Activated CD4-positive, alpha-beta memory T cell treated with anti-CD3 and anti-CD28 coated beads, Interleukin-2, amount 10 ng/mL, durations not matched to agents 7 days and 5 days (primary cell): ENCODE results near the gene SLC9A6. TPM values are rescaled to one million over a fixed set of nuclear protein-coding genes. Genes with fewer than 3 reads are reported as not detected.
"Not testable (repeated sequence)": the region's sequence is repeated elsewhere in the genome, so short reads cannot be mapped to it uniquely, and the experiment has no call there.

ENCODE experiments used
- CTCF ChIA-PET: fragments of 350-600 bp; sonication (Branson Sonifier 250); formaldehyde crosslinking; loops from one replicate; lab custom pipeline; 2021; ENCODE audit warnings: antibody characterized with exemption, inconsistent platforms; lab: Charles Lee
- POLR2A ChIA-PET: fragments of 350-600 bp; sonication (Branson Sonifier 250); formaldehyde crosslinking; loops from one replicate; lab custom pipeline; 2021; ENCODE audit warnings: antibody characterized with exemption; lab: Charles Lee
- DNase-seq: peaks from one replicate; pipeline ENCODE4 v3.0.0-alpha.2; 2020
- H3K27ac Mint-ChIP-seq: one replicate; pipeline ENCODE4 v1.8.0; 2021; ENCODE audit warnings: mild to moderate bottlenecking, mixed read lengths
- H3K27me3 Mint-ChIP-seq: one replicate; pipeline ENCODE4 v1.8.0; 2021; ENCODE audit warnings: mixed read lengths
- H3K36me3 Mint-ChIP-seq: one replicate; pipeline ENCODE4 v1.8.0; 2021; ENCODE audit warnings: low read depth, mixed read lengths
- H3K4me1 Mint-ChIP-seq: one replicate; pipeline ENCODE4 v1.8.0; 2021; ENCODE audit warnings: mixed read lengths
- H3K4me3 Mint-ChIP-seq: one replicate; pipeline ENCODE4 v1.8.0; 2021; ENCODE audit warnings: mild to moderate bottlenecking, mixed read lengths
- H3K9me3 Mint-ChIP-seq: one replicate; pipeline ENCODE4 v1.8.0; 2021; ENCODE audit warnings: mixed read lengths
- total RNA-seq, 2 experiments: library from RNA; stranded (reverse); gene quantifications; one replicate each; pipeline ENCODE4 v1.2.3, GENCODE V29; 2021

SLC9A6 gene
- total RNA-seq, 2 experiments from 2014 or later: 18.6 to 20.9 TPM

DNA sequence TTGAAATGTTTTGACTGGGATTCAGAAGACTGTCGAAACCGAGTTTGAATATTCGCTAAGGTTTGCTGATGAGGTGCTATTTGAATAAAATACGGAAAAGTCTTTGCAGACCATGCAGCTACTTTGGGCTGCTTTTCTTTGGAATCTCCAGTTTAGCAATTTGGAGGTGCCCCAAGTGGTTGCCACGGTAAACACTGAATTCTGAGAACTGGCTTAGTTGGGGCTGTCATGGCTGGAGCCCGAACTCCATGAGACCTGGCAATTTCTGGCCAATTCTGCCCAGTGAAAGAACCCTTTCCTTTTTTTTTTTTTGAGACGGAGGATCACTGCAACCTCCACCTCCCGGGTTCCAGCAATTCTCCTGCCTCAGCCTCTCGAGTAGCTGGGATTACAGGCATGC, 65.6 kb downstream of the SLC9A6 start:
- H3K4me1 Mint-ChIP-seq, POLR2A ChIA-PET, CTCF ChIA-PET, DNase-seq, H3K27me3 Mint-ChIP-seq, H3K36me3 Mint-ChIP-seq, H3K27ac Mint-ChIP-seq, H3K9me3 Mint-ChIP-seq, H3K4me3 Mint-ChIP-seq: not testable (repeated sequence)

DNA sequence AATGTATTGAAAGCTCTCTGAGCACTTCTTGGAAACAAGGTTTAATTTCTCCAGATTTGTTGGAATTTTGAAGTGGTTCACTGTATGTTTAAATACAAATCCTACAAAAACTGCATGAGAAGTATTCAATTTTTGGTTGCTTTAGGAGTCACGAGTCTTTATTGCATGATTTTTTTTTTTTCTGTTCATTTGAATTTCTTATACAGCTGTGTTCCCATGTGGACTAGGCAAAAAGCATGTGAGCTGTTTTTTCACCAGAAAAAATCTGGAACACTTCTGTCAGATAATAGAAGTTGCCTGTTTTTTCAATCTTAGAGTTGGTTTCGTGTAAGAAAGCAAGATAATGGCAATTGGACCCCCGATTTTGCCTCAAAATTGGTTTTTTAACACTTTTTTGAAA, 66.4 kb downstream of the SLC9A6 start:
- no peaks in the 10 kb centered on the region for H3K9me3 Mint-ChIP-seq
- no peak for DNase-seq
- no peak overlapping the region for H3K27ac Mint-ChIP-seq
- H3K4me3 Mint-ChIP-seq: no peak overlapping the region
- no peaks in the 10 kb centered on the region for H3K27me3 Mint-ChIP-seq
- no peaks in the 10 kb centered on the region for H3K36me3 Mint-ChIP-seq
- CTCF ChIA-PET: no interaction called here
- POLR2A ChIA-PET: no interaction called here
- peaks cover 4% of the 10 kb centered on the region for H3K4me1 Mint-ChIP-seq

DNA sequence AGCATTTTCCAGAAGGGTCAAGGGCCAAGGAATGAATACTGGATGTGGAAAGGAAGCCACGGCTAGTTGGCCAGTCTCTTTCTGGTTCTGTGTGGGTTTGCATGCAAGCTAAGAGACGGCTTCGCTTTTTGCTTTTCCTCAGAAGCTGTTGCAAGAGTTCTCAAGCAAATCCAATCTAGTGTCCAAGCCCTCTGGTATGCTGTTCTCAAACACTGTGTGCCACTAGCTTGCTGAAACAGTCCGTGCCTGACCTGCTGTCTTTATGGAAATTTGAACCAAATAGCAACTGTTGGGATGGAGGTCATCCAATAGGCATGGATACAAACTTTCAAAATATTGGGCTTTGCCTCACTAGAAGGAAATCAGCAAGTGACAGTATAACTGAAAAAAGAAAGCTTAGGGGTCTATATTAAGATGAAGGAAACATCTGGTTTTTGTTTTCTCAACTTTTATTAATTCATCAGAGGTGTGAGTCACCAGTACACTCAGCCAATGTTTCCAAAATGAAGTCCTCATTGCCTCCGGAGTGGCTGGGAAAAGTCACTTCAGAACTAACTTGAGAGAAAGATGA, 70.5 kb downstream of the SLC9A6 start:
- peaks cover 13% of the 10 kb centered on the region for H3K4me1 Mint-ChIP-seq
- no peaks in the 10 kb centered on the region for H3K36me3 Mint-ChIP-seq
- H3K4me3 Mint-ChIP-seq: no peak overlapping the region
- ChIA-PET CTCF (interaction anchor here (1.9 kb wide), 1 partner anchor 107 kb away, joined by 6 read pairs; no protein-coding TSS in a partner anchor), POLR2A (no interaction called here)
- no peaks in the 10 kb centered on the region for H3K9me3 Mint-ChIP-seq
- H3K27ac Mint-ChIP-seq: no peak overlapping the region
- DNase-seq: no peak
- no peaks in the 10 kb centered on the region for H3K27me3 Mint-ChIP-seq

DNA sequence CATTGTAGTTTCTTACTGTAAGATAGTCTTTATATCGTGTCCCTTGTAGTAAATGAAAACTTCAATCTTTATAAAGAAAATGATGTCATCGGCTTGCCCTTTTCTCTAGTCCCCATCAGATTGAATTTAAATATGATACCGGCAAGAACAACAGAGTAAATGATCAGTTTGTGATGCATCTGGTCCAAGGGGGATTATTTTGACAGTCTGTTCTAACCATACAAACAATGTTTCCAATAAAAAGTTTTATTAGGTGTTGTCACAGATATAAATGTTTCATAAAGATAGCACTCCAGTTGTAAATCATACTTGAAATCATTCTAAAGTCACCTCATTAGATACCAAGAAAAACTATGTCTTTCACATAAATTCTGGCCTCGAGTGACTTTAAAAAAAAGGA, 72.3 kb downstream of the SLC9A6 start:
- Mint-ChIP-seq H3K9me3 (no peaks in the 10 kb centered on the region), H3K4me3 (no peak overlapping the region), H3K27me3 (no peaks in the 10 kb centered on the region), H3K36me3 (no peaks in the 10 kb centered on the region), H3K27ac (no peak overlapping the region), H3K4me1 (peaks cover 13% of the 10 kb centered on the region)
- ChIA-PET CTCF (interaction anchor here (1.9 kb wide), 1 partner anchor 106 kb away, joined by 6 read pairs; no protein-coding TSS in a partner anchor), POLR2A (no interaction called here)
- DNase-seq: no peak

DNA sequence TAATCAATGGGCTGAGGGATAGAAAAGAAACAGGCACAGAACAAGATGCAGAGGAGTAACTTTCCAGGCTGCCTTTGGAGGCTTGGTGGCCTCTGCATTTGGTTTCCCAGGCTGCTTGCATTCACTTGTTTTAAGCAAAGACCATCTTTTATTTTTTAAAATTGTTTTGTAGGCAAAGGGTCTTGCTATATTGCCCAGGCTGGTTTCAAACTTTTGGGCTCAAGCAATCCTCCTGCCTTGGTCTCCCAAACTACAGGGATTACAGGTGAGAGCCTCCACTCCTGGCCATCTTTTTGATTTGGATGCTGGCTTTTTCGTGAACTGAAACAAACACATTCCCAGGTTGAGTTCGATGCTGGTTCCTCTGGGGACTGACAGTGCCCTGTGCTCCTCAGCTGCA, 74.1 kb downstream of the SLC9A6 start:
- no peak overlapping the region for H3K27ac Mint-ChIP-seq
- H3K9me3 Mint-ChIP-seq: no peaks in the 10 kb centered on the region
- H3K36me3 Mint-ChIP-seq: no peaks in the 10 kb centered on the region
- H3K4me1 Mint-ChIP-seq: peaks cover 18% of the 10 kb centered on the region
- ChIA-PET POLR2A (no interaction called here), CTCF (no interaction called here)
- no peaks in the 10 kb centered on the region for H3K27me3 Mint-ChIP-seq
- no peak overlapping the region for H3K4me3 Mint-ChIP-seq
- no peak for DNase-seq

DNA sequence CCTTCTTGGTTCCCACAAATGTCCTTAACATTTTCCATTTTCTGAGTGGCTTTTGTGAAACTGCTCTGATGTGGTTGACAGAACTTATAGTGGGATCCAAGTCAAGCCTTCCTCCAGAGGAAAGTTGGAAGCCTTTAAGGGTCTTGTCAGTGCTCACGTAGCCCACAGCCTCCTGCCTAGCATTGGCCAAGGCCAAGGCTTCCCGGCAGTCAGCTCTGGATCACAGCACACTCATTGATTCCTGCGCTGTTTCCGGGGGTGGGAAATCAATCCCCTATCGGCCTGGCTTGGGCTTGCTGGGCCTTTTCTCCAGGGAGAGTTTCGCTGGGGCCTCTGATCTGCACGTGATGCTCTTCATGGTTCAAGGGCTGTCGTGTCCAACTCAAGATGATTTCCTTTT, 76.1 kb downstream of the SLC9A6 start:
- DNase-seq: no peak
- H3K4me3 Mint-ChIP-seq: no peak overlapping the region
- POLR2A ChIA-PET: no interaction called here

DNA sequence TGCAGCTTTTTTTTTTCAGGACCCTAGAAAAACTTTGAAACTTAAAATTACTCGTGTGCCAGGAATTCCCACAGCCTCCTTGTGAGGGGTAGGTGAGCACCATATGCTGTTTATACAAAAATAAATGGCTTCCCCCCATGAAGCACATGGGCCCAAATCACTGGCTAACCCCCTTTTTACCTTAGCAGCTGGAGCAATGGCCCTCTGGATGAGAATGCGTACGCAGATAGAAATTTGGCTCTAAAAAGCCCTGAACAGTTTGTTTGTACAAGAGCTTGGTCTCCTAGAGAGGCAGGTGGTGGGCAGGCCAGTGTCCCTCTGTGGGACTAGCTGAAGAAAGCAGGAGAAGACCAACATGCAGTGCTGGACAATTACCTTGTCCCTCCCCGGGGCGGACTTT, 76.5 kb downstream of the SLC9A6 start:
- Mint-ChIP-seq H3K4me3 (no peak overlapping the region), H3K36me3 (no peaks in the 10 kb centered on the region), H3K4me1 (peaks cover 25% of the 10 kb centered on the region), H3K27ac (no peak overlapping the region), H3K27me3 (no peaks in the 10 kb centered on the region), H3K9me3 (no peaks in the 10 kb centered on the region)
- ChIA-PET POLR2A (no interaction called here), CTCF (no interaction called here)
- DNase-seq: no peak

More for the DNA sequence above, 76.1 kb downstream of the SLC9A6 start:
- H3K27ac Mint-ChIP-seq: no peak overlapping the region
- H3K27me3 Mint-ChIP-seq: no peaks in the 10 kb centered on the region
- CTCF ChIA-PET: no interaction called here
- no peaks in the 10 kb centered on the region for H3K9me3 Mint-ChIP-seq
- peaks cover 29% of the 10 kb centered on the region for H3K4me1 Mint-ChIP-seq
- no peaks in the 10 kb centered on the region for H3K36me3 Mint-ChIP-seq

DNA sequence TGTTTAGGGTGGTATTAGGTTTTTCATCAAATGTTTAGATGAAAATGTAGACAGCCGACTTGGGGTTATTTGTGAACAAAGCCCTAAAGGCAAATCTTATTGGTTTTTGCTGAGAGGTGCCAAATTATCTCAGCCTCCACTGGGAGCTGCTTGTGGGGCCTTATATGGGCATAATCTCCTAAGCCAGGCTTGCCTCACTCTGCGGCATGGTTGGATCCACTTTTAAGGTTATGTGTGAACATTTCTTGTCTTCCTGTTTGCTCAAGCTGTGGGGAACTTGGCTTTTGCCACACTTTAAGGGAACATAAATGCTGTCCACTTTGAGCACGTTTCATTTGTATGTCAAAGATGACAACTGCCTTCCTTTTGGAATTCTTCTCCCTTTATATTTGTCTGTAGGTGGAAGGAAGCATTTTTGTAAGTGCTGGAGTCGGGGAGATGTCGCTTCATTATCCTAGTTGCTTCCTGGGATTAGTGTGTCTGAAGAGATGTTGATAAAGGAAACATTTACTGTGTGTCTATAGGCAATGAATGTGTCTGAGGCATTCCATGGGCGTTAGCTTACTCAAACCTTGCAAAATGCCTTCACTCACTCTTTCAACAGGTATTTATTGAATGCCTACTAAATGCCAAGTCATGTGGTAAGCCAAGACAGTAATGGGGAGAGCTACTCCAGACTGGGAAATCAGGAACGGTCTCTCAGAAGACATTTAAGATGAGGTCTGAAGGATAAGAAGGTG, 78.3 kb downstream of the SLC9A6 start:
- no peaks in the 10 kb centered on the region for H3K36me3 Mint-ChIP-seq
- no peak for DNase-seq
- no peak overlapping the region for H3K27ac Mint-ChIP-seq
- ChIA-PET POLR2A (no interaction called here), CTCF (no interaction called here)
- no peak overlapping the region for H3K4me3 Mint-ChIP-seq
- peaks cover 17% of the 10 kb centered on the region for H3K4me1 Mint-ChIP-seq
- H3K9me3 Mint-ChIP-seq: no peaks in the 10 kb centered on the region
- no peaks in the 10 kb centered on the region for H3K27me3 Mint-ChIP-seq

DNA sequence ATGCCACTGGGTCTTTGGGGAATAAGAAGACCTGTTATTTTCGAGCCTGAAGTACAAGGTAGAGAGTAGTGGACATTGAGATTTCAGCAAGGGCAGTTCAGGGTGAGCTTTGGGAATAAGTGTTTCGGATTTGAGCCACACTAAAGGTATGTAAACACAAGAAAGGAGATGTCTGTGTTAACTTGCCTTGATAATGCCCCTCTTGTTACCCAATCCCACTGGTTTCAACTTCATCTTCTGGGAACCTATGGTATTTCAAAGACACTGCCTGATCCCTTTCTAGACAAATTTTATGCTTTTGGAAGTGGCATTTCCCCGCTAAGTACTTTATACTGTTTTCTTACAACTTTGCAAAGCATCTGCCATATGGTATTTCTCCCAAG, 79.4 kb downstream of the SLC9A6 start:
- H3K9me3 Mint-ChIP-seq: no peaks in the 10 kb centered on the region
- no peak overlapping the region for H3K27ac Mint-ChIP-seq
- POLR2A ChIA-PET: interaction anchor here (0.9 kb wide), 1 partner anchor 8 kb away, joined by 3 read pairs; no protein-coding TSS in a partner anchor
- no peaks in the 10 kb centered on the region for H3K36me3 Mint-ChIP-seq
- CTCF ChIA-PET: interaction anchor here (1.5 kb wide), 1 partner anchor 36 kb away, joined by 4 read pairs; no protein-coding TSS in a partner anchor
- H3K4me1 Mint-ChIP-seq: peaks cover 17% of the 10 kb centered on the region
- H3K27me3 Mint-ChIP-seq: no peaks in the 10 kb centered on the region
- H3K4me3 Mint-ChIP-seq: no peak overlapping the region
- no peak for DNase-seq

DNA sequence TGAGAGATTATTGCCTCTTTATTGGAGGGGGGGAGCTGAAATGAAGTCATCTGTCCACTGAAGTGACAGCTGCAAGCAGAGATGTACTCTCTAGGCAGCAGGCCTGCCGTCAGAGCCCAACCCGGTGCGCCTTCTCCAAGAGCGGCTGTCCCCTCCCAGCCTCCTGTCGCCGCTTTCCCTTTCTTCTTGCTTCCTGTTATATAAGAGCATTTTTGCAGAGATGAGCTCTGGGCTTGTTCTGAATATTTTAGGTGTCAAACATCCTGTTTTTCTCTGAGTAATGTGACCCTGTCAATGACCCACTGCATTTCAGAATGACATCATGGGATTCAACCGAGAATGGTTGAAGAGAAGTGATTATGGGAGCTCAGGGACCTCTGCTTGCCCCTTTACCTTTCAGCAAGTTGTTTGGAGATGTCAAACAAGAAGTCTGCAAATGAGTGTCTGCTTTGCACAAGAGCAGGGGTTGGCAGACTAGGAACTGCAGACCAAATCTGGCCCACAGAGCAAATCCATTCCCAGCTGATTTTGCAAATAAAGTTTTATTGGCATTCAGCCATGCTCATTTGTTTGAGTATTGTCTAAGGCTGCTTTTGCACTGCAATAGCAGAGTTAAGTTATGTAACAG, 79.9 kb downstream of the SLC9A6 start:
- ChIA-PET POLR2A (interaction anchor here (0.9 kb wide), 1 partner anchor 9 kb away, joined by 3 read pairs; no protein-coding TSS in a partner anchor), CTCF (interaction anchor here (1.5 kb wide), 1 partner anchor 37 kb away, joined by 4 read pairs; no protein-coding TSS in a partner anchor)
- no peak overlapping the region for H3K27ac Mint-ChIP-seq

DNA sequence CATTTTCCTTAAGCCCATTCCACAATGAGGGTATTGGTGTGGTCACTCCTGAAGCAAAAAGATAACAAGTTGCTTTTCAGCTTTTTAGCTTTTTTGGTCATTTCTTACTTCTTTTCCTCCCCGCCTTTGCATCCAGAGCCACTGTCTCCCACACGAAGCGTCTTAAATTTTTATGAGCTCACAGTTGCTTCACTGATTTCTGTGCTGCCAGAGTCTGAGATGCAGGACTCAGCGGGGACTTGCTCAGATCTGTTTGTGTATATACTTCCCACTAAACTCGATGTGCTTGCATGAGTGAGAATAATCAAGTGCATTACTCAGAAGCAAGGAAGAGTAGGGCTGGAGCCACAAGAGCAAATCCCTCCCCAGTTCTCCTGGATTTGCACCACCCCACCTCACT, 81.9 kb downstream of the SLC9A6 start:
- Mint-ChIP-seq H3K27me3 (no peaks in the 10 kb centered on the region), H3K9me3 (no peaks in the 10 kb centered on the region), H3K27ac (no peak overlapping the region), H3K4me1 (peaks cover 30% of the 10 kb centered on the region), H3K4me3 (no peak overlapping the region), H3K36me3 (peaks cover 2% of the 10 kb centered on the region)
- CTCF ChIA-PET: interaction anchor here (0.9 kb wide), 1 partner anchor 628 kb away, joined by 3 read pairs; no protein-coding TSS in a partner anchor
- POLR2A ChIA-PET: interaction anchor here (0.8 kb wide), 1 partner anchor 10 kb away, joined by 3 read pairs; no protein-coding TSS in a partner anchor
- DNase-seq: no peak

More for the DNA sequence above, 79.9 kb downstream of the SLC9A6 start:
- no peak overlapping the region for H3K4me3 Mint-ChIP-seq
- H3K4me1 Mint-ChIP-seq: peaks cover 20% of the 10 kb centered on the region
- no peaks in the 10 kb centered on the region for H3K36me3 Mint-ChIP-seq
- H3K9me3 Mint-ChIP-seq: no peaks in the 10 kb centered on the region
- peak; percentile 27 for DNase-seq
- no peaks in the 10 kb centered on the region for H3K27me3 Mint-ChIP-seq

DNA sequence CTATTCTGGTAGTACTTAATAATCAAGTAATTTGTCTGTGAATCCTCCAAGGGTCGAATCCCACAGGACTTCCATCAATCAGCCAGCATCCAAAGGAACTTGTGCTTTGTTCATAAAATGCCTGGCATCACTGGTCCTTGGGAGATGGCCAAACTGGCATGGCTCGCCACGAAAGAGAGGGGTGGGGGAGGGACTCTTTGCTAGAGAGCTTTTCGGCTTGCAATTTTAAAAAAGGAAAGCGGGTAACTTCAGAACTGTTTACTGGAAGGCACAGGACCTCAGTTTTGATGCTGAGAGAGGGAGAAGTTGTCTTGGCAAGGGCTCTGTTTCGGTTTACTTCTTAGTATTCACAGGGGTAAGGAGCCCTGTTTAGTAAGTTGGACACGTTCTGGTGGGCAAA, 82.7 kb downstream of the SLC9A6 start:
- no peak overlapping the region for H3K27ac Mint-ChIP-seq
- ChIA-PET POLR2A (no interaction called here), CTCF (interaction anchor here (0.9 kb wide), 1 partner anchor 627 kb away, joined by 3 read pairs; no protein-coding TSS in a partner anchor)
- no peak overlapping the region for H3K4me3 Mint-ChIP-seq
- peaks cover 2% of the 10 kb centered on the region for H3K36me3 Mint-ChIP-seq
- no peaks in the 10 kb centered on the region for H3K27me3 Mint-ChIP-seq
- H3K9me3 Mint-ChIP-seq: no peaks in the 10 kb centered on the region
- H3K4me1 Mint-ChIP-seq: peaks cover 30% of the 10 kb centered on the region
- no peak for DNase-seq

DNA sequence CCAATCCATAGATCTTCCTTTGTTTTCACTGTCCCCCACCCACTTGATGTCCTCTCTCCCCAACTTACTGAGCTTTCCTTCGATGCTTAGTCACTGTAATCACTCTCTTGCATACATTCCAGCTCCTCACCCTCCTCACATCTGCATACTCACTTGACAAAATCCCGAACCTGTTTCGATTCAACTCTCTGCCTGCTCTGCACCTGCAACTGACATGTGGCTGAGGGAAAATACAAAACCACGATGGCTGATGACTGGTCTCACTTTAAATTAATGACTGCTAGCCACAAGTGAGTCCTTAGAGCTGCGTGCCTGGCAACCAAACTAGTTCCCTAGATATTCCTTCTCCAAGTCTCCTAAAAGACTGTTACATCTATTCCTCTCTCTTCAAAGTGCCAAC, 91.7 kb downstream of the SLC9A6 start:
- peaks cover 19% of the 10 kb centered on the region for H3K27me3 Mint-ChIP-seq
- H3K9me3 Mint-ChIP-seq: no peaks in the 10 kb centered on the region
- no peak overlapping the region for H3K4me3 Mint-ChIP-seq
- ChIA-PET CTCF (no interaction called here), POLR2A (no interaction called here)
- no peak overlapping the region for H3K27ac Mint-ChIP-seq
- H3K36me3 Mint-ChIP-seq: no peaks in the 10 kb centered on the region
- no peak for DNase-seq
- no peaks in the 10 kb centered on the region for H3K4me1 Mint-ChIP-seq
